Germinal center (tissue), 1 donor: Measurements from ENCODE around the gene NPC2.

Experiments
- DNase-seq: peaks from one replicate; pipeline ENCODE4 v3.0.0; 2012; ENCODE audit warnings: mixed read lengths, low spot score

NPC2 gene

DNA sequence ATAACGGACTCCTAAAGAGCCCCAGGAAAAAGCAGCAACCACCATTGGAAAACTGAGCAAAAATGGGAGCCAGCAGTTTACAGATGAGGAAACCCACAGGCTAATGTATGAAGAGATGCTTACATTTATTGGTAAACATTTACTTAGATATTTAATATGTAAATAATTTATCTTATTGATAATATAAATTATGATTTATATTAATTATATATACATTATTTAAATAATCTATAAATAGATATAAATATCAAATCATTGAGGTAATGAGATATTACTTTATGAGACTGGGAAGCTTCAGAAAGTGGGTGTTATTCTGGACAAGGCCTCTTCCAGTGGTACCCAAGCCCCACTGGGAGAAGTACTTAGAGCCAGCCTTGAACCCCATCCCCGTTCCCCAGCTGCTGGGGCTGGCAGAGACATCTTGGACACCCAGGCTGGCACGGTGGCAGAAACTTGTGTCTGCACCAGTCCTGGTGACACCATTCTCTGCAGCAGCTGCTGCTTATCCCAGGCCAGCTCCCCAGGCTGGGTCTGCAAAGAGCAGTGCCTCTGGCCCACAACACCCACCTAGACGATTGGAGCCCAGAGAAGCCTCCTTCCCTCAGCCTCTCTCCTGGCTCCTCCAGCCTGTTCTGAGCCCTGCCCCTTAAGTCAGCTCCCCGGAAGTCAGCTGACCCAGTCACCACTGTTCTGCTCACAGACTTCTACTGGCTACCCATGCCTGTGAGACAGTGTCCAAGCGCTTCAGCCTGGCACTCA, 26.4 kb upstream of the NPC2 start:
- DNase-seq: no peak

DNA sequence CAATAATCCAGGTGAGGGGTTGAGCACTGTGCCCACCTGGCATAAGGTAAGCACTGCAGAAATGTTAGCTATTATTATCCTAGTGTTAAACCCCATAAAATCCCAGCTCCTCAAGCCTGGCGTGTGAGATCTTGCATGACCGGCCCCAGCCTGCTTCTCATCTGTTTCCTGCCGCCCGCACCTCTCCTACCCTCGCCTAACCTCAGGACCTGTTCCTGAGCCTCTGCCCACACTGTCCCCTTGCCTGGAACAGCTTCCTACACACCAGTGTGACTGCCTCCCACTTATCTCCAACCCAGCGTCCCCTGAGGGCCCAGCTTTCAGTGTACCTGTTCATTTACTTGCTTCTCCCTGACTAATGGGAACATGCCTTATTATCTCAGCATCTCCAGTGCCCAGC, 25.1 kb upstream of the NPC2 start:
- DNase-seq: no peak

DNA sequence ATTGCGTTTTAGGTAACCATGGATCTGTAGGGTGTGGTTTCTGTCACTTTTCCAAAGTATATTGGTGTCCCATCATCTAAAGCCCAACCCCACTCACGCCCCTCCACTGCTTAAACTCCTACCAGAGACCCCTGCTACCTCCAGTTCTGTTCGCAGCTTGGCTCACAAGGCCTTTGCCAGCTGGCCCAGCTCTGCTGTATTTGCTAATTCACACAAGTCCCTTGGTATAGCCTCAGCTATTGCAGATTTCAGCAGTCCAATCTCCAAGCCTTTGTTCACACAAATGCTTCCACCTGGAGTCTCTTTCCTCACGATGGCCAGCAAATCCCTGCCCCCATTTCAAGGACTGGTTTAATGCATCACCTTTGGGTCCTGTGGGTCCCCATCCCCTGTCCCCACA, 24.6 kb upstream of the NPC2 start:
- DNase-seq: no peak

DNA sequence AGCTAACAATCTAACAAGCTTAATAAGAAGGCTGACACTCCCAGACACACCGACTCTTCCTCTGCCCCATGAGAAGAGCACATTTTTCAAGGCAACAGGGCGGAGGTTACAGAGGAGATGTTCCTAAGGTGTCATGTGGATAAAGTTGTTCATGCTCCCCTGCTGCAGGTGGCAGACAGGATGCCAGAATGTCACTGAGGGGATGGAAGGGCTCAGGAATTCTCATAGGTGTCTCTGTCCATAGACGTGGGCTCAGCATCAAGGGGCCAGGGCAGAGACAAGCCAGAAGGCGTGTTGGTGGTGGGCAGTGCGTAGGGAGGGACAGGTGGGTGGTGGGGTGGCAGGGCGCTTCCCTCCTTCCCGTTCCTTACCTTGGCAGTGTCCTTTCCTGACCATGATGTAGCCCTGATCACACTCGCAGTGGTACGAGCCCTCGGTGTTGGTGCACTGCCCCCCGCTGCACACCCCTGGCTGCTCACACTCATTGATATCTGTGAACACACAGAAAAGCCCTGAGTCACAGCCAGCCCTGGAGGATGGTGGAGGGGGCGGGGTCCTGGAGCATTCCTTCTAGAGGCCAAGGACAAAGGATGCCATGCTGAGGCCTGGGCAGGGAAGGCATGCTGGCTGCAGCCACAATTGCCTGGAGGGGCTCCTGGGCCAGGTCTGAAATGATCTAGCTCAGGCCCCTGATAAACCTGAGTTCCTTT, 23.5 kb upstream of the NPC2 start:
- DNase-seq: no peak

DNA sequence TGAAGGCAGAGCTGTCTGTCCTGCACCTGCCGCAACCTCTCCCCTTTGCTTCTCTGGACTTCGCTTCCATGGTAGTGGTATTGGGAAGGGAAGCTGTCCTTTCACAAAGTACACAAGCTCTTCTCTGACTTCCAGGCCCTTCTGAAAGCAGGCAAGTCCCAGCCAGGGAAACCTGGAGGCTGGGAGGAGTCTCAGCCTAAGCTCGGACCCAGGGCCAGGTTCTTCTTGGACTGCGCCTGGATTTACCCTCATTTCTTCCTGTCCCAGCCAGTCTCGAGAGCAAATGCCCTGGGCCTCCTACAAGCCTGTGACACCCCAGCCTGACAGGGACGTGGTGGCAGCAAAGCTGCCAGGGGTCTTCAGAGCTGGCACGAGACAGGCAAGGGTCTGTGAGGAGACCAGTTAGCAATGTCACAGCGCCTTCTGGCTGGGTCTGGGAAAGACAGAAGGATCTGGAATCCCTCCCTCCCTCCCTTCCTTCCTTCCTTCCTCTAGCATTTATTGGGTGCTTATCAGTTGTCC, 22.8 kb upstream of the NPC2 start:
- no peak for DNase-seq

DNA sequence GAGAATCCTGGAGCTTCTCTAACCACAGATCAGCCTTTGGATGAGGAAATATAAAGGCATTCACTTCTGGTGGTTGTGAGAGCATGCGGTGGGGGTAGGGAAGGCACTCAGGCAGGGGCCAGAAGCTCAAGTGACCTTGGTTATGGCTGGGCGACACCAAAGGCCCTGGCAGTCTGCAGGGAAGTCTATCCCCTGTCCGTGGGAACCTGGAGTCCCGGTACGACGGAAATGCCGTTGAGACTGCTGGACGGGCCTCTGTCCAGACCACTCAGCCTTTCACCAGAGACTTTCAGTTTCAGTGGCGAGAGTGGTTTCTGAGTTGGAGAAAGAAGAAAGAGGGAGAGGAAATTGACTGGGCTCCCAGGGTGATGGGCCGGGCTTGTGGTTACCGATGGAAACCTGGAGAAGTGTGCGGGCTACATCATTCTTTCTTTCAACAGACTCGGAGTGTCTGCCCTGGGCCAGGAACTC, 21.4 kb upstream of the NPC2 start:
- no peak for DNase-seq

DNA sequence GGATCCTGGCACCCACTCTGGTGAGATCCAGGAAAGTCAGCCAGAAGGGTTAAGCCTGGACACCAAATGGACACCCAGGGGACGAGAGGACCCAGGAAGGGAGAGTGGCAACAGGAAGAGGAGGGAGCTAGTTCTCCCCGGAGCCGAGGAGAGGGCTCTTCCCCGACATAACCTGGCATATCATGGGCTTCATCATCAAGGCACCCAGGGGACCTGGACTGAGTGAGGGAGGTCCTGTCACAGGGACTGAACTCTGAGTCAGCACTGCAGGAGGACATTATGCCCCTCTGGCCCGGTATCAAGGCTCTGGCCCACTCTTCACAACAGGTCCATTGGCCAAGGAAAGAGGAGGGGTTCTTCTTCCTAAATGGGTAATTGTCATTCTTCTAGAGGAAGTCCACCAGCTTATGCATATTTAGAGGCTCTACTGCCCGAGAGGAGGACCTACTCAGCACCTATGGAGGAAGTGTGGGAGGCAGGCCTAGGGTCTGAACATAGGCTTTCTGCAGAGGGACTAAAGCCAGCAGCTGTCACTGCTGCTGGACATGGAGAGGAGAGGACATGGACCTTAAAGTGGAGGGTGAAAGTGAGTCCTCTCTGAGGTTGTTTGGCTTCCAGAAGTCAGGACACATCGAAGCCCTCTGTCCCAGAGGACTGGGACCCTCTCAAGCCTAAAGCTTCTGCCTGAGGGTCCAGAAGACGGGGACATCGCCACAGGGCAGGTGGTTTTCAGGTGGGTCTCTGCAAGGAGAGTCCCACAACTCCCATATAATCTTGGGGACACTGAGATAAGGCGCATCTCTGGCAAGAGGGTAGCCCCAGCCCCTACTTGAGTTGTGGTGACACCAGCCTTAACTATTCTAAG, 19.1 kb upstream of the NPC2 start:
- DNase-seq: no peak

DNA sequence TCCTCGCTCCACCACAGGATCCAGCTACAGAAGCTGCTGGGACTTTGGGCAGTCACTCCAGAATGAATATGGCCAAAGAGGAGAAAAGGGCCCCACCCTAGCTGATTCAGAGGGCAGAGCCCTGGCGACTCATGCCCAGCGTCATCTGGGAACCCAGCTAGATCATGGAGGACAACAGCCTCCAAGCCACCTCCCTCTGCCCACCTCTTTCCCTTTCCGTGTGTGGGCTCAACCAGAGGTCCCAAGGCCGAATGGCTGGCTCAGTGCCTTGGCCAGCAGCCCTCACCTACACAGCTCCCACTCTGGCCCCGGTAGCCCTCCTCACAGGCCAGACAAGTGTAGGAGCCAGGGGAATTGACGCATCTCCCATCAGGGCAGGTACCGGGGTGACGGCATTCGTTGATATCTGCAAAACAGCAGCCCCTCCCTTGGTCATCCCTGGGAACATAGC, 17.9 kb upstream of the NPC2 start:
- no peak for DNase-seq

DNA sequence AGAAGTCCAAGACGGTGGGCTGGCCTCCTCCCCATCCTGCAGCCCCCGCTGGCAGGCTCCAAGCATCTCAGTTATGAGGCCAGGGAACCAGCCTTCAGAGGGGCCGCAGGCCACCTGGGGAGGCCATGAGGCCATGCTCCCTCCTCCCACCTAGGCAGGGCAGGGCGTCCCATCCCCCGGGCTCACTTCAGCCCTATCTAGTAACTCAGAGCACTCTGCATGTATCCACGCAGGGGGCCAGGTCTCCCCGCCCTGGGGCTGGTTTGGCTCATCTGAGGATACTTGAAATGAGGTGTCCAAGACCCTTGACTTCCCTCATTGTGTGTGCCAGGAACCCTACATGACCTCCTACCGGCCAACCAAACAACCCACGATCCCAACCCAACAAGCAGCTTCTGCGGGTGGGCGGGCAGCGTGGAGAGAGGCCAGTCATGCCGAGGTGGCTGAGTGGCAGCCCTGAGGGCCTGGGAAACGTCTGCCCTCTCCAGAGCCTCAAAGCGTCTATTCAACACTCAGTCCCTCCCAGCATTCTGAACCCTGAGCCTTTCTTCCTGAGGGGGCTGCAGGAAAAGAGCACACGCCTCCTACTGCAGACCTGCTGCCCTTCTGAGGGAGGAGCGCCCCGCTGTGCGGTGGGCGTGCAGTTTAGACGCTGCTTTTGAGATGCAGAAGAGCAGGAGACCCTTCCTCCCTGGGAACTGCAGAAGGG, 17.3 kb upstream of the NPC2 start:
- DNase-seq: no peak

DNA sequence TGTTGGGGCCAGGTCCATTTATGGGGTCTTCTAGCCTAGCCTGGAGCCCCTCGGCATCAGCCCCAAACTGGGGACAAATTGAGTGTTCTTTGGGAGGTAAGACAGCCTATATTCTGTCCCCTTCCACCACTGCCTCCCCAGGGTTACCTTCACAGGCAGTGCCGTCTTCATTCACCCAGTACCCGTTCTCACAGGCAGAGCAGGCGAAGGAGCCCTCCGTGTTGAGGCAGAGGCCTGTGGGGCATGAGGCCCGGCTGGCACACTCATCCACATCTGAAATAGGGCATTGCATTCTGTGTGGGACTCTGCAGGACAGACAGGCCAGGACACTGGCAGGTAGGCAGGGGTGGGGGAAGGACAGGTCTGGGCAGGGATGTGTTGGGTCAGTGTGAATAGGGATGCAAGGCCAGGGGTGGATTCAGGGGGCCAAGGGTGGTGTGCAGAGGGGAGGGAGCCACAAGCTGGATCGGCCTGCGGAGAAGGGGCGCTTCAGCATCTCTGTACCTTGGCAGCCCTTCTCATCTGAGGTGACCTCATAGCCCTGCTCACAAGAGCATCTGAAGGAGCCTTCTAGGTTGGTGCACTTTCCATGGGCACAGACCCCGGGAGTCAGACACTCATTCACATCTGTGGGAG, 16.6 kb upstream of the NPC2 start:
- no peak for DNase-seq

DNA sequence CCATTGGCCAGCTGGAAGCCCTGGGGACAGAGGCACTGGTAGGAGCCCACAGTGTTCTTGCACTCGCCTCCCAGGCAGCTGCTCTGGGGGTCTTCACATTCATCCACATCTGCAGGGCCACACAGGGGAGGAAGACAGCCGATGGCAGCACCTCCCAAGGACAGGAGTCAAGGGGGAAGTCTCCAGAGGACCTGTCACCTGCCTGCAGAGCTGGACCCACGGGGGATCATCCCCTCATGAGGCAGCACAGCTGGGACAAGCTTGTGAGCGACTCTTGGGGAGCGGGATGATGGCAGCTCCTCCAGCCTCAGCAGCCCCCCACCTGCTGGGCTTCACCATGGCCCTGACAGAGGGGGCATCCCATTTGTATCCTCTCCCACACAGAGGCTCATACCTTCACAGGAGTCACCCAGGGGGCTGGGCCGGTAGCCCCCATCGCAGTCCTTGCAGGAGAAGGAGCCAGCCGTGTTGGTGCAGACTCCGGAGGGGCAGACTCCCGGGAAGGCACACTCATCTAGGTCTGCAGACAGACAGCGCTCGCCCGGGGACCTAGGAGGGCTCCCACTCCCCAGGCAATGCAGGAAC, 15.8 kb upstream of the NPC2 start:
- no peak for DNase-seq

DNA sequence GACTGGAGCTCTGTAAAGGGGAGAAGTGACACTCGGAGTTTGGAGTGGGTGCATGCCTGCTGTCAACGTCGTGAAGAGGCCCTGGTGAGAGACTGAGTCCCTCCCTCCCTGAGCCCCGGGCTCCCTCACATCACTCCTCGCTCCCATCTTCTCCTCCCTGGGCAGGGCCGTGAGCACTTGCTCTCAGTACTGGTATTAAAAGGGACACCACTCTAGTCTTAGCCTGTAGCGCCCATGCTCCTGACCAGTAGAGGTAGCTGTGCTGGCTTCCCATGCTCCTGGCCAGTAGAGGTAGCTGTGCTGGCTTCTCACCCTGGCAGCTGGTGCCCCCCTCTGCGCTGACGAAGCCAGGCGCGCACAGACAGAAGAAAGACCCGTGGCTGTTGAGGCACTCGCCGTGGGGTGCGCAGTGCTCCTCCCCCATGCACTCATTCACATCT, 15.2 kb upstream of the NPC2 start:
- DNase-seq: no peak

DNA sequence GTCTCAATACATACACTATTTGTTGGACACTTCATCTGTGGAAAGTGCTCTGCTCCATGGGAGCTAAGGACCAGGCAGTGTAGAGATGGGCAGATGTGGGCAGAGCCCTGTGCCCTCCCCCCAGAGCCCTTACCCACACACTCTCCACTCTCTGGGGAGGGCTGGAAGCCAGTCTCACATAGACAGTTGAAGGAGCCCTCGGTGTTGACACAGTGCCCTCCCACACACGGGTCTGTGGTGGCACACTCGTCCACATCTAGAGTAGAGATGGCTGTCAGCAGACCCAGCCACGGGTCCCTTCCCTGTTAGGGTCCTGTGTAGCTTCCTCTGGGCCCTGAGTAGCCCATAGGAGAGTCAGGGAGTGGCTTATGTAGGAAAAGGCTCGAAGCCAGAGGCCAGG, 14.7 kb upstream of the NPC2 start:
- no peak for DNase-seq

DNA sequence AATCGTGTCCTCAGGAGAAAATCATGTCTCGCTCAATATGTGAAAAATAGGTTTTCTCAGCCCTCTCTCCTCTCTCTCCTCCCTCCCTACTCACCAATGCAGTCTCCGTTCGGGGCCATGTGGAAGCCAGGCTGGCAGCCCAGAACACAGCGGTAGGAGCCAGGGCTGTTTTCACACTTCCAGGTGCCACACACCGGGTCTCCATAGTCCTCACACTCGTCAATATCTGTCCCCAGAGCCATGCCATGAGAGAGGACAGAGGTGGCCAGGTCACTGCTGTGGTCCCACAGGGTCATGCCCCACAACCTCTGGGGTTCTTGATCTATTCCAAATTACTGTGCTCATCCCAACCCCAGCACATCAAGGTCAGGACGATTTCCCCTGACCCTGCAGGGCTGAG, 14.0 kb upstream of the NPC2 start:
- DNase-seq: no peak

DNA sequence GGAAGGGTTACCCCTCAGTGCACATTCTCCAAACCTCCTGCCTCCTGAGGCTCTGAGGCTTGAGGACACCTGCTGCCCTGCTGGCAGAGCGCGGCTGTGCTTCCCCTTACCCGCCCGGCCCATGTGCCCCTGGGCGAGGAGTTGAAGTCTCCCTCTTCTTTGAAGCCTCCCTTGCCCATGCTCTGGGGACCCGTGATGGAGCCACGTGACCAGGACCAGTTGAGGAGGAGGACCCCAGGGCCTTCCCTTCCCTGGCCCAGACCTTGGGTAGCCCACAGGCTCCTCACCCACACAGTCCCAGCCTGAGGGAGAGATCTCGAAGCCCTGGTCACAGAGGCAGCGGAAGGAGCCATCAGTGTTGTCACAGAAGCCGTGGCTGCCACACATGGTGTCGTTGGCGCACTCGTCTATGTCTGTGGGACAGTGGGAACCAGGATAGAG, 13.3 kb upstream of the NPC2 start:
- no peak for DNase-seq

DNA sequence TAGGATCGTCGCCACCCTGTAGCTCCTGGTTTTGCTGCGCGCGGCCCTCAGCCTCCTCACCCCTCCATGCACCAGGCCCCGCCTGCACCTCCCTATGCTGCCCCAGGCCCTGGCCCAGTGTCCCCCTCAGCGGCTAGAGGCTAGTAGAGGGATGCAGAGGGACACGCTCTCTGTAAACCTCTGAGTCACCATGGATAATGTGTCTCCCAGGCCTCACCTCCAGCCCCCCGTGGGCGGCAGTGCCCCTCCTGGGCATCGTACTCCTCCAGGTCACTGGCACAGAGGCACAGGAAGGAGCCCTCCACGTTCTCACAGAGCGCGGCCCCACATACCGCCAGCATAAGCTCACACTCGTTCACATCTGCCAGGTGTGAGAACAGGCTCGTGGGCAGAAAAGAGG, 12.7 kb upstream of the NPC2 start:
- DNase-seq: no peak

DNA sequence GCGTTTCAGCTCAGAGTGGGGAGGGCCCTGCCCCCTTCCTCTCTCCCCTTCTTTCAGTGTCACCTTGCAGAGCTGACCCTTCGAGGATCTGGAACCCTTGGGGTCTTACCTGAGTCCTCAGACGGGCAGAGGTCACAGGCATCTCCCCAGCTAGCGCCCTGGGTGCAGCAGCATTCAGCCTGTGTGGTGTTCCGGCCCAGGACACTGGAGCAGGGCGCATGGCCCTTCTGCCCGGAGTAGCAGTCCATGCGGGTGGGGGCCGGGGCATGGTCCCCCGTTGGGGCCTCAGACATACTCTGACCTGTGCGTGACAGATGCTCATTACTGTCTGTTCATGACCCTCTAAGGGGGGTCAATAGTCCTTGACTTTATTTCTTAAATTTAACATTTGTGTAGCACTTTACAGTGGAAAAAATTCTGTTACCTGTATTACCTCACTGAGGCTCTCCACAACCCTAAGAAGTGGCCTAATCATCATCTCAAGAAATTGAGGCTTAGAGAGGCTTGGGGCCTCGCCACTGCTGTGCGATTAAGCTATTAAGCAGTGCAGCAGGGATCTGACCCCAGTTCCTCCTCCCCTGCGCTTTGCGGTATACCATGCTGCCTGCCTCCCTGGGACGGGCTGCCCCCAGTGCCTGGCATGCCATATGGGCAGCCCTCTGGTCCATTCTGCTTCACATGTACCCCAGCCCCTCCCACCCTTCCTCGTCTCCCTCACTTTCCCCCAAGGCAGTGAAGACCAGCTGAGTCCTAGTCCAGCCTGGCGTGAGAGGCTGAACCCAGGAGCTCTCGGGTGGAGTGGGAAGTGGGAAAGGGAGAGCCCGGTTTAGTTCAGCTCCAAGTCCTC, 12.0 kb upstream of the NPC2 start:
- no peak for DNase-seq

DNA sequence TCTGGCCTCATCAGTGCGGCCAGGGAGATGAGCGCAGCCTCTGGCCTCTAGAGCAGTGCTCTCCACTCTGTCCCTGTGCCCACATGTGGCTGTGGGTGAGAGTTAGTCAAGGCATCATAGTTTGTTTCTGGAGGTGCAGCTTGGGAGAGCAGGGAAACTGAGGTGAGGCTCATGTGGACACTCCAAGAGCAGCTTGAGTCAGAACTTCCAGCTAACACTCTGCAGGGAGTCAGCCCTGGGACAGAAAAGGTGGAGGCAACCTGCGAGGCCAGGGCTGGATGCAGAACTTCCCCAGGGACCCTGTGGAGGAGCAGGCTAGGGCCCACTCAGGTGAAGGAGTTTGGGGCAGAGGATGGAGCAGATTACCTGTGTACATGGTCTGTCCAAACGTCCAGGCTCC, 11.3 kb upstream of the NPC2 start:
- no peak for DNase-seq

DNA sequence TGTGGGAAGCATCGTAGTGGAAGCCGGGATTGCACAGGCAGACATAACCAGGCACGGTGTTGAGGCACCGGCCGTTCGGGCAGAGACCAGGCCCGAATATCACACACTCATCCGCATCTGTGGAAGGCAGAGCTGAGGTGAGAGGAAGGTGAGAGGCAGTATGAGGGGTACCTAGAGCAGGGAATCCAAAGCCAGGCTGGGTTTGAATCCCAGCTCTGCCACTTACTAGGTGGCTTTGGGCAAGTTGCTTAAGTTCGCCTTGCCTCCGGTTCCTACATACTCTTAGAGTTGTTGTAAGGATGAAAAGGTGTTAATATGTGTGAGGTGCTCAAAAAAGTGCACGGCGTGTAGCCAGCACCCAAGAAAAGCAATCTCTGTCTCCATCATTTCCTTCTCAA, 10.8 kb upstream of the NPC2 start:
- no peak for DNase-seq
